Tibial artery (tissue), 4 donors: ENCODE measurements around the gene ATP8B4.

ENCODE experiments used
- DNase-seq, 2 donors: peaks; one replicate each; pipeline ENCODE4 v3.0.0-alpha.2; 2019
- H3K27ac ChIP-seq, 2 donors: fragments of 200-600 bp; sonication (generic) in 1 of 2; 1 replicate in 1 of 2; 2 replicates in 1 of 2; pipeline ENCODE4 v1.5.1; 2018 to 2019; ENCODE audit warnings: mild to moderate bottlenecking in 1 of 2
- H3K27me3 ChIP-seq, 2 donors: fragments of 200-600 bp; sonication (generic) in 1 of 2; one replicate each; pipeline versions ENCODE4 v1.5.1 to v1.6.0; 2016 to 2019
- H3K36me3 ChIP-seq, 3 donors: fragments of 200-600 bp; sonication (generic) in 2 of 3; one replicate each; pipeline ENCODE4 v1.5.1; 2016 to 2019; ENCODE audit warnings: mild to moderate bottlenecking in 2 of 3
- H3K4me1 ChIP-seq, 4 donors: fragments of 200-600 bp; sonication (generic) in 2 of 4; 1 replicate in 3 of 4; 2 replicates in 1 of 4; pipeline ENCODE4 v1.5.1; 2016 to 2019
- H3K4me3 ChIP-seq, 2 donors: fragments of 200-600 bp; sonication (generic) in 1 of 2; 1 replicate in 1 of 2; 2 replicates in 1 of 2; pipeline ENCODE4 v1.5.1; 2018 to 2019; ENCODE audit warnings: mild to moderate bottlenecking in 2 of 2
- H3K9me3 ChIP-seq, 3 donors: fragments of 200-600 bp; sonication (generic) in 1 of 3; one replicate each; pipeline ENCODE4 v1.5.1; 2016 to 2019
- CTCF ChIP-seq, 2 experiments: fragments of 200-600 bp in 1 of 2; fragments of 450-650 bp in 1 of 2; IDR thresholded peaks; one replicate each; pipeline ENCODE4 v1.5.1; 2017 to 2019; ENCODE audit warnings: antibody characterized with exemption in 2 of 2, mild to moderate bottlenecking in 1 of 2, moderate library complexity in 1 of 2
- intact Hi-C: fragments of 100-400 bp; cut with DNase I; formaldehyde crosslinking; loops from one replicate; pipeline ENCODE4 v1.15.0; 2023; ENCODE audit warnings: low total_unique reads

Gene ATP8B4

GRCh38 chr15:49916998-49917397 lies 202.0 kb downstream of the ATP8B4 start:
- no peak for TF ChIP-seq CTCF (IDR thresholded peaks at IDR 0.05)
- Histone ChIP-seq H3K9me3 (no peaks in the 10 kb centered on the region), H3K4me1 (peaks cover 0 to 5% (median 3%) of the 10 kb centered on the region in 4 donors), H3K36me3 (no peaks in the 10 kb centered on the region), H3K27ac (no peak overlapping the region), H3K27me3 (no peaks in the 10 kb centered on the region), H3K4me3 (no peak overlapping the region)
- intact Hi-C loops = no loop called here
- no peak for DNase-seq

GRCh38 chr15:49915822-49916221 lies 203.2 kb downstream of the ATP8B4 start:
- H3K9me3 ChIP-seq = peaks cover 0 to under 1% (median 0%) of the 10 kb centered on the region in 3 donors
- no peak for DNase-seq
- no peaks in the 10 kb centered on the region for H3K36me3 ChIP-seq
- no peaks in the 10 kb centered on the region for H3K27me3 ChIP-seq
- H3K4me1 ChIP-seq = peaks cover 0 to 5% (median 3%) of the 10 kb centered on the region in 4 donors
- no peak overlapping the region for H3K4me3 ChIP-seq
- no peak for TF ChIP-seq CTCF (IDR thresholded peaks at IDR 0.05)
- intact Hi-C loops = no loop called here
- H3K27ac ChIP-seq = no peak overlapping the region

GRCh38 chr15:49908933-49909295 lies 210.1 kb downstream of the ATP8B4 start:
- no peak for DNase-seq
- intact Hi-C loops = no loop called here
- H3K4me1 ChIP-seq = peaks cover 0 to 18% (median under 1%) of the 10 kb centered on the region in 4 donors
- H3K9me3 ChIP-seq = peaks cover 0 to 7% (median 0%) of the 10 kb centered on the region in 3 donors
- H3K27ac ChIP-seq = no peak overlapping the region
- no peak for TF ChIP-seq CTCF (IDR thresholded peaks at IDR 0.05)
- no peaks in the 10 kb centered on the region for H3K36me3 ChIP-seq
- no peak overlapping the region for H3K4me3 ChIP-seq
- H3K27me3 ChIP-seq = no peaks in the 10 kb centered on the region

- H3K9me3 ChIP-seq = peaks cover 0 to 7% (median 0%) of the 10 kb centered on the region in 3 donors
- no peak overlapping the region for H3K27ac ChIP-seq
- no peak overlapping the region for H3K4me3 ChIP-seq
- intact Hi-C loops = no loop called here
- peaks cover 0 to 24% (median 3%) of the 10 kb centered on the region in 4 donors for H3K4me1 ChIP-seq
- H3K36me3 ChIP-seq = no peaks in the 10 kb centered on the region
- H3K27me3 ChIP-seq = no peaks in the 10 kb centered on the region
- DNase-seq = no peak
- no peak for TF ChIP-seq CTCF (IDR thresholded peaks at IDR 0.05)
Observed at GRCh38 chr15:49908236-49908932, 210.6 kb downstream of the ATP8B4 start.

- Histone ChIP-seq H3K36me3 (no peaks in the 10 kb centered on the region), H3K4me1 (peaks cover 0 to 38% (median 6%) of the 10 kb centered on the region in 4 donors), H3K9me3 (peaks cover 0 to 7% (median 0%) of the 10 kb centered on the region in 3 donors), H3K27me3 (no peaks in the 10 kb centered on the region), H3K4me3 (no peak overlapping the region), H3K27ac (no peak overlapping the region)
- DNase-seq = no peak
- intact Hi-C loops = no loop called here
- TF ChIP-seq CTCF (IDR thresholded peaks at IDR 0.05) = no peak
Observed at GRCh38 chr15:49906966-49907365, 212.1 kb downstream of the ATP8B4 start.
